ENCODE data around the gene ZNF154.

Gene ZNF154

DNA sequence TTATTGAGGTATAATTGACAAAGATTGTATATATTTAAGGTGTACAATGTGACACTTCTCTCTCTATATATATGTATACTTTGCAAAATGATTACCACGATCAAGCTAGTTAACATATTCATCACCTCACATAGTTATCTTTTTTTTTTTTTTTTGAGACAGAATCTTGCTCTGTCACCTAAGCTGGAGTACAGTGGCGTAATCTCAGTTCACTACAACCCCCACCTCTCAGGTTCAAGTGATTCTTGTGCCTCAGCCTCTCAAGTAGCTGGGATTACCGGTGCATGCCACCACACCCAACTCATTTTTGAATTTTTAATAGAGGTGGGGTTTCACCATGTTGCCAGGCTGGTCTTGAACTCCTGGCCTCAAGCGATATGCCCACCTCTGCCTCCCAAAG lies 36.5 kb downstream of the ZNF154 start:
- DNase-seq = no peak

DNA sequence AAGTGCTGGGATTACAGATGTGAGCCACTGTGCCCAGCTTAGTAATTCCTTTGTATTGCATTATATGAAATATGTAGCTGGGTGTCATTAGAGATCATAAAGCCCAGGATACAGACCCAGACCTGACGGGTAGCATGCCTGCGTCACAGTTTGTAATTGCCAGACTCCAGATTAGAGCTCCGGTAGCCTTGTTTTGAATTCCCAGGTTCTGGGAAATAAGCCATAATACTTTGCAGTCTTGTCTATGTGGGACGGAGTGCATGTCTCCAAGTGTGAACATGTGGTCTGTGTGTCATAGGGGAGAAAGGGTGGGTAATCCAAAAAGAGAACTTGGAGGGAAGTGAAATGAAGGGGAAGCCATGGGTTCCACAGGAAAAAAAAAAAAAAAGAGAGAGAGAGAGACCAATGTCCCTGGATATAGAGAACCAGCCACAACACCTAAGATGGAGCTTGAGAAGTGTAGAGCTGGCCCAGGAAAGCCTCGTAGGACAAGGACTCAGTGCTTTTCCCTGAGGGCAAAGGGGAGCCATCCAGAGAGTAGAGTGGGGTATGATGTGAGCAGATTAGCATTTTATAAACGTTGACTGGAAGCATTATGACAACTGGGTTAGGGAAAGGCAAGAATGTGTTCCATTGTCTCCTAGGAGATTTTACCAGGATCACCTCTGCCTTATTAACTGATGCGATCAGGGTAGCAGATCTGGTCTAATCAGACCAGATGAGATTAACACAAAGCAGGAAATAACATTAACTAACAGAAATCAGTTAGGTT lies 37.7 kb downstream of the ZNF154 start:
- no peak for DNase-seq

DNA sequence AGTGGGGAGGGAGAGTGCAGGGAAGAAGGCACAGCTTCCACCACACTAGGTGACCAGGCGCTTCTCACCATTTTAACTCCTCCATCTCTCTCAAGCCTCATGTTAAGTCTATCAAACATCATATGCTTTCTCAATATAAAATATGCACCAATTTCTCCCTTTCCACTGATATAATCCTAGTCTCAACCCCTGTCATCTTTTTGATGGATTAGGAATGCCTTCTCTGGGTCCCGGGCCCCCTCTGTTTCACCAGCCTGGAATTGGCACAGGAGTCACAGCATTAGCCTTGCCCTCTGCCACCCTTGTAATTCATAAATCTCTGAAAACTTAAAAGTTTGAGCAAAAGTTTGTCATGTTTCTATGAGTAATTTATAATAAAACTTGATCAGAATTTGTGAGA lies 40.4 kb downstream of the ZNF154 start, which contains the start of gene ZSCAN4:
ZSCAN4 (plus strand) TSS at position 301 of the 400 bp plus-strand sequence. CDS start 7,211 bp downstream, outside the sequence.
- DNase-seq = no peak

DNA sequence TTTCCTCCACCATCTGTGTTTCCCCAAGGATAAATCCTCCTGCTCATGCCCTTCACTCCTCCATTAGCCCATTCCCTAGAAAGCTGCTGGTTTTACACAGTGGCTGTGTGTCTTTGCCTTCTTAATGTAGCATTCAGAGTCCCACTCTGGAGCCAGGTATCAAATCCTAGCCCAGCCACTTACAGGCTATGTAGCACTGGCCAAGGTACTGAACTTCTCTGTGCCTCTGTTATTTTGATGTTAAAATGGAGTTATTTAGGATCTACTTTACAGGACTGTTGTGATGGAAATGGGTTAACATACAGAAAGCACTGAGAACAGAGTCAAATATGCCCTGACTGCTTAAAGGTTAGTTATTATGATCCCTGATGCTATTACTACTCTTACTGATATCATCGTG lies 41.8 kb downstream of the ZNF154 start:
- DNase-seq = no peak

DNA sequence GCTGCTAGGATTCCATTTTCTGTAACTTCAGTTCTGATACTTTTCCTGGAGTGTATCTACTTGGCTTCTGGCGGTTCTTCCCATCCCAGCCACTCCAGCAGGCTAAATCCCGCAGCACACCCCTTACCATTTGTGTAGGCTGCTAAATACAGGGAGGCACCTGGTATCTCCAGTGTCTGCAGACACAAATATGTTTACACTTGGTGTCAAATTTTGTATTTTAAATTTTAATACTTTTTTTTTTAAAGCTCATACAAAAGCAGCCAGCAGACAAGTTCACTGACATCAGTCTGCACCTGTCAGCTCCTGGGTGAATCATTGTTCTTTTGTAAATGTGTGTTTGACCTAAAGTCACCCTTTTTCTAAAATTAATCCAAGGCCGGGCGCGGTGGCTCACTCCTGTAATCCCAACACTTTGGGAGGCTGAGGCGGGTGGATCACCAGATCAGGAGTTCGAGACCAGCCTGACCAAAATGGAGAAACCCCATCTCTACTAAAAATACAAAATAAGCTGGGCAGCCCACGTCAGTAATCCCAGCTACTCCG lies 43.7 kb downstream of the ZNF154 start:
- DNase-seq = no peak

DNA sequence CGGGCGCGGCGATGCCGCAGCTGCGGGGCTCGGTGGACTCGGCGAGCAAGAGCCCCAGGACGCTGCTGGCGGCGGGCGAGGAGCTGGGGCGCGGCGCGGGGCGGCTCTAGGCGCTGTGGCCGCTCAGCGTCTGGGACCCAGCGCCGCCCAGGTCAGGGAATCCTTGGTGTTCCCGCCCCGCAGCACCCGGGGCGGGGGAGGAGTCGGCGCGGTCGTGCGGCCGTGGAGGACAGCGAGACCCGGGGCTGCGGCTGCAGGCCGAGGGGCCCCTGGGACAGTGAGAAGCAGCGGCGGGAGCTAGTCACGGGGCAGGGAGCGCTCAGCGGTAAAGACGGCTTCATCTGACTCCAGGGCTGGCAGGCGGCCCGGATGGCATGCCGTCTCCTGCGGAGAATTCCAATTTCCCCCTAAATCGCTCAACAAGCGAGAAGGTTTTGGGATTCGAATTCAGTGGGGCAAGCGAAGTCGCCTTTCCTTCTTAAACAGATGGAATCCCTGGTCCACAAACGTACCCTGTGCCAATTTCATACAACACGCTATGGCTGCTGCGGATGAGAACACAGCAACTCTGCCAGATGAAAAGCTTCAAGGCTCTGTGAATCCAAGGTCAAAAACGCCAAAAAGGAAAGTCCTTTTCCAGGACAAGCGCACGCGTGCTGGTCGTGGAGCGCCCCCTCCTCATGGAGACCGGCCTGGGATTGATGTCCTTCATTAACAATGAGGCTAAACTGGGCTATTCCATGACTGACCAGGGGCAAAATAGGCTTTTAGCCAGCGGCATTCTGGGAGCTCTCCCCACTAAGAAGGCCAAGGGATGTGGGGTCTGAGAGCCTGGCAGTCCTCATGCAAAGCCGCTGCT lies 44.5 kb downstream of the ZNF154 start:
- peak; percentile 59 for DNase-seq

DNA sequence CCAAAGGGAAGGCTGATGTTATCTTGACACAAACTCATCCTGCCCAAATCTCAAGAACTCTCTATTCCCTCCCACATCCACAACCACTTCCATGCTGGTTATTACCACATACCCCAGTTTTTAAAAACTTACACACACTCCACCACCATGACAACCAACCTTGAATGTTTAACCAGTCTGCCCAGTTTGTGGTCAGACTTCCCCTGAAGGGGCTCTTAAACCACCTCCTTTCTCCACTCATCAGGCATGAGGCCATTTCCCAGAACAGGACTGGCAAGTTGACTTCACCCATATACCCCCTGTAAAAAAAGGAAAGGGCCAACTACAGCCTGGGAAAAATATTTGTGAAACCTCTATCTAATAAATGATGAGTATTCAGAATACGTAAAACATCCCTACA lies 52.7 kb downstream of the ZNF154 start:
- no peak for DNase-seq

DNA sequence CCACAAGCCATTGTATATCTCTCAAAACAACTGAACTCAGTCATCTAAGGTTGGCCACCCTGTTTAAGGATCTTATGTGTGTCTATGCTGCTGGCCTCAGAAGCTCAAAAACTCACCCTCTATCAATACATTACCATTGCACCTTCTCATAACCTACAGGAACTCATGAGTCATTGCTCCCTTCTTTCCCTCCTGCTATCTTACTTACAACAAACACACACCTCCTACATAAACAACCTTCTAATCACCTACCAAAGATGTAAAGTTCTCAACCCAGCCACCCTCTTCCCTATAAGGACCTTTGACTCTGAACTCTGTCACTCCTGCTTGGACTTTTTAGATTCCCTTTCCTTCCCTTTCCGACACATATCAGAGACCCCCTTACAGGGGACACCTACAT lies 53.6 kb downstream of the ZNF154 start:
- DNase-seq = no peak

DNA sequence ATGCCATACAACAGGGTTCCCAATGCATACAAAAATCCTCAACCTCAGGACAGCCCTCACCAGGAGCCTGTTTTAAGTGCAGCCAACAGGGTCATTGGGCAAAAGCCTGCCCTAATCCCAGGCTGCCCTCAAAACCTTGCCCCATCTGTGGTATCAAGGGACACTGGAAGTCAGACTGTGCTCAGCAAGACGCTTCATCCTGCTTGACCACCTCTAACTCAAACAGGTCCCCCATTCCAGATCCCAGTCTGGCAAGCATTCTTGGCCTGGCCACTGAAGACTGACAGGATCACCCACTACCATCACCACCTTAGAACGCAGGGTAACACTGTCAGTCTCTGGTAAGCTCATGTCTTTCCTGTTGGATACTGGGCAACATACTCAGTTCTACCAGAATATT lies 55.3 kb downstream of the ZNF154 start:
- no peak for DNase-seq

DNA sequence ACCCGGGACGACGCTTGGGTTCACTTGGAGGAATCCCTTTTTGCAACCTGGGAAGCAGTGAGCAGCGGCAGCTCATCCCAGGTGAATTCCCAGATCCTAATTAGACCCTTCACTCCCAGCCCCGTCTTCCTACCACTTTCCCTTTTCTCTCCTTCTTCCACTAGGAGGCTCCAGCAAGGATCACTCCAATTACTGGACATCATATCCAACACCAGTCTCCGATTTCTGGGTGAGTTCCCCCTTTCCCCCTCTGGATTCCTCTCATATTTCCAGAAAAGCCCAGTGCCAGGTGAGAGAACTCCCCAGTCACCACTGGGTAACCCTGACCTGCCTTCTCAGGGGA lies 57.4 kb downstream of the ZNF154 start:
- DNase-seq = no peak

DNA sequence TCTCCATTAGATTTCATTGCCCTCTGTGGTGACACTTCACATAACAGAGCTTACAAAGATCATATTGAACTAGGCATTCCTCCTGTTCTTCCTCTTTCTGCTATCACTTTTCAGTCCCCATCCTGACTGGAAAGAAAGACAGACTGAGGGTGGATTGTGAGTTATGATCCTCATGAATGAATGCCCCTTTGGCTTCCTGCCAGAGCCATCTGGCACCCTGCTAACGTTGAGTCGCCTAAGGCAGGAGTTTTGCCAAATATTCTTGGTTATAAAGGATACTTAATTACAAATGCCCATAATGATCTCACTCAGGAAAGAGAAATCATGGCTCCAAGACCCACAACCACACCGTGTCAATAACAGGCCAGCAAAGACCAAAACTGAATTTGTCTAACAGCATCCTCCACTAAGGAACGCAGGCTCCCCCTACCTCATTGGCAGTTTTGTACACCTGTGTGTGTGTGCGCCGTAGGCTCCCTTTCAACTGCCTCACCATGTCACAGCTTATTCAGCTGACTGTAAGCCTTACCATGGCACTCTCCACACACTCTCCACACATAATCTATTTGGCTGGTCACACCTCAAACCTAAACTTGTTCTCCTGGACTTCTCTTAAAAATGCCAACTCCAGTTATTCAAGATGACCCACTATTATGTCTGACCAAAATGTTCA lies 60.5 kb downstream of the ZNF154 start:
- DNase-seq = no peak
